GM10266 (cell line): ENCODE results near the gene VAMP4.
"Not testable (repeated sequence)": the region's sequence is repeated elsewhere in the genome, so short reads cannot be mapped to it uniquely, and the experiment has no call there.

Experiments
- DNase-seq: peaks from one replicate; pipeline ENCODE4 v3.0.0; 2012; ENCODE audit errors: extremely low spot score
- TF ChIP-seq, protein P1 (sequence below): IDR thresholded peaks from 2 replicates; pipeline ENCODE4 v1.5.1; 2012; ENCODE audit warnings: mild to moderate bottlenecking, low read depth; ENCODE audit not compliant: control insufficient read depth, insufficient read depth; ENCODE audit errors: missing control alignments

Gene VAMP4

DNA sequence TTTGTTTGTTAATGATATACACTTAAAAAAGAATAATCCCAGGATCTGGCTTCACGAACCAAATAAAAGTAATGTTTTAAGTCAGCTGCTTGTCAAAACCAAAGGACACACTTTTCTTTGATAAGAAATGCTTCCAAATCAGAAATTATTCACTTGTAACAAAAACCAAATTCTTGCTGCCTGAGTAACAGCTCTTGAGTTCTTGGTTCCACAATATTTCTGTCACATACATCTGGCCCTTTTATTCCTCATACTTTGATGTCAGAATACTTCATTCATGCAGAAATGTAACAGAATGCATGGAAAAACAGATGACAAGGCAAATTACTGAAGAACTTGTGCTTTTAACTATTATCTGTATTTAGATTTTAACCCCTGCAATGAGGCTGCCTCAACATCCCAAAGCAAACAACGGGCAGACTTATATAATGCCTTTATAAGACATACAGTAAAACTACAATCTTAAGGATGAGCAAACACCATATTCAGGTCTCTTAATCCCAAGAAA, 1.5 kb downstream of the VAMP4 start:
- TF ChIP-seq, protein P1, sequence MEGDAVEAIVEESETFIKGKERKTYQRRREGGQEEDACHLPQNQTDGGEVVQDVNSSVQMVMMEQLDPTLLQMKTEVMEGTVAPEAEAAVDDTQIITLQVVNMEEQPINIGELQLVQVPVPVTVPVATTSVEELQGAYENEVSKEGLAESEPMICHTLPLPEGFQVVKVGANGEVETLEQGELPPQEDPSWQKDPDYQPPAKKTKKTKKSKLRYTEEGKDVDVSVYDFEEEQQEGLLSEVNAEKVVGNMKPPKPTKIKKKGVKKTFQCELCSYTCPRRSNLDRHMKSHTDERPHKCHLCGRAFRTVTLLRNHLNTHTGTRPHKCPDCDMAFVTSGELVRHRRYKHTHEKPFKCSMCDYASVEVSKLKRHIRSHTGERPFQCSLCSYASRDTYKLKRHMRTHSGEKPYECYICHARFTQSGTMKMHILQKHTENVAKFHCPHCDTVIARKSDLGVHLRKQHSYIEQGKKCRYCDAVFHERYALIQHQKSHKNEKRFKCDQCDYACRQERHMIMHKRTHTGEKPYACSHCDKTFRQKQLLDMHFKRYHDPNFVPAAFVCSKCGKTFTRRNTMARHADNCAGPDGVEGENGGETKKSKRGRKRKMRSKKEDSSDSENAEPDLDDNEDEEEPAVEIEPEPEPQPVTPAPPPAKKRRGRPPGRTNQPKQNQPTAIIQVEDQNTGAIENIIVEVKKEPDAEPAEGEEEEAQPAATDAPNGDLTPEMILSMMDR, result no peak
- DNase-seq, result no peak

DNA sequence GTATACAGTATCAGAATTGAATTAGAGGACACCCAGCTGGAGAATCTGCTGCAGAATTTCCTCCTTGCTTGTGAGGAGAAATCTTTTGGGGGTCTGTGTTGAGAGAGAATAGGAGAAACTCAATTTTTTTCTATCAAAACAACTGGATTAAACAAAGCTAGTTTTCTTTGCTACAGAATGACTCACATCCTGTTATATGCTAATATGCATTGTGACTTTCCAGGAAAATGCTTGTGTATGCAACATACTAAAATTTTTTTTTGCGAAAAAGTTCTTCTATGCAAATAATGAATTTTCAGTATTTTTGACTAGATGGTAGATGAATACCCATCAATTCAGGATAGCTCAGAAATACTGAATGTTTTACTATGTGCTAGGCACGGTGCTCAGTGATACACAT, 2.2 kb downstream of the VAMP4 start:
- TF ChIP-seq, protein P1, result no peak
- DNase-seq, result no peak

DNA sequence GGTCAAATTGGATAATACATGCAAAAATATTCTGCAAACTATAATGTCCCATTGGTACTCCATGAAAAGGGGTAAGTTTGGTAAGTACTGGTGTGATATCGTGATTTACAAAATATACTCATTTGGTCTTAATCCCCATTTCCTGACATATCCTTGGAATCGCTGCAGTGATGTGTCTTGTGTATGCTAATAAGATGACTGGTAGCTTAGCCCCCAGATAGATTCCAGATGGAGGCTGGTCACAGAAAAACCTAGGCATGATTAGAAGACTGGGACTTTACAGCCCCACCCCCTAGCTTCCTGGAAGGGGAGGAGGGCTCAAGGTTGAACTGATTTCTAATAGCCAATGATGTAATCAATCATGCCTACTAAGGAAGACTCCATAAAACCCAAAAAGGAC, 3.0 kb downstream of the VAMP4 start:
- no peak for DNase-seq
- TF ChIP-seq, protein P1, result no peak

DNA sequence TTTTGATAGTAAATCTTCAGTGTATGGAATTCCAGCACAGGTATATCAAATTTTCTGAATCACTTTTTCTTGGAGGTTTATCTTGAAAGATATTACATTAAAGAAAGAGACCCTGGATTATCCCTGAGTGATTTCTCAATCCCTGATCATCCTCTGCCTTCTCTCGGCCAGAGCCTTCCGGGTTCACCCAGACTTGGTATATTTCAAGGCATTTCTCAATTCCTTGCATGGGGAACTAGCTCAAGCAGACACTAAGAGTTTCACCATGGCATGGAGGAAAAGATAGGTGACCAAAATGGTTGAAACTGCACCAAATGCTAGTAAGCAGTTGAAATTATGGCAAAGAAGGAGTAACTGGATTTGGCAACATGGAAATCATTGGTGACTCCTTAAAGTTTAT, 5.7 kb downstream of the VAMP4 start:
- TF ChIP-seq, protein P1, result no peak
- DNase-seq, result no peak

DNA sequence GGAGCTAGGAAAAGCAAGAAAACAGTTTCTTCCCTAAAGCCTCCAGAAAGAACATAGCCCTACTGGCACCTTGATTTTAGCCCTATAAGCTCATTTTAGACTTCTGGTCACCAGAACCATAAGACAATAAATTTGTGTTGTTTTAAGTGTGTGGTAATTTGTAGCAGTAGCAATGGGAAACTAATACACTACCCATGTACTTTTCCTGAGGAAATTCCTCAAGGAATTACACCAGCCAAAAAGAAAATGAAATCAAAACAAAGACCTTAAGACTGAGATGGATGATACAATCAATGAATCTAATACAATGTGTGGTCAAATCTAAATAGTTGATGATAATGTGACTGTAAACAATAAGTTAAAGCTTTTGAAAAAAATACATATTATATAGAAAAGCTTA, 11.8 kb downstream of the VAMP4 start:
- TF ChIP-seq, protein P1, result no peak
- no peak for DNase-seq

DNA sequence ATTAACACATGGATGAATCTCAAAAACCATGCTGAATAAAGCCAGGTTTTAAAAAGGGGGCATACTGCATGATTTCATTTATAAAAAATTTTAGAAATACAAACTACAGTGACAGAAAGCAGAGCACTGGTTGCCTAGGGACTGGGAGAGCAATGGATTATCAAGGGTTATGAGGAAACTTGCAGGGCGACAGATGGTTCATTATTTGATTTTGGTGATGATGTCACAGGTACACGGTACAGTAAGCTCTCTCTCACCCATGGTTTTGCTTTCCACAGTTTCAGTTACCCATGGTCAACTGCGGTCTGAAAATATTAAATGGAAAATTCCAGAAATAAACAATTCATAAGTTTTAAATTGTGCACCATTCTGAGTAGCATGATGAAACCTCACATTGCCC, 14.1 kb downstream of the VAMP4 start:
- TF ChIP-seq, protein P1, result no peak
- DNase-seq, result no peak

DNA sequence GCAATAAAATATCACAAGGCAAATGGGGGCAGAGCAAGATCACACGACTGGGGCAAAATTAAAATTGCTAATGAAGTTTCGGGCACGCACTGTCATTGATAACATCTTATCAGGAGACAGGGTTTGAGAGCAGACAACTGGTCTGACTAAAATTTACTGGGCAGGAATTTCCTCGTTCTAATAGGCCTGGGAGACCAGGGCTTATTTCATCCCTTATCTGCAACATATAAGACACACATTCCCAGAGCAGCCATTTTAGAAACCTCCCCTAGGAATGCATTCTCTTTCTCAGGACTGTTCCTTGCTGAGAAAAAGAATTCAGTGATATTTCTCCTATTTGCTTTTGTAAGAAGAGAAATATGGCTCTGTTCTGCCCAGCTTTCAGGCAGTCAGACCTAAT, 18.7 kb downstream of the VAMP4 start:
- DNase-seq, result not testable (repeated sequence)

DNA sequence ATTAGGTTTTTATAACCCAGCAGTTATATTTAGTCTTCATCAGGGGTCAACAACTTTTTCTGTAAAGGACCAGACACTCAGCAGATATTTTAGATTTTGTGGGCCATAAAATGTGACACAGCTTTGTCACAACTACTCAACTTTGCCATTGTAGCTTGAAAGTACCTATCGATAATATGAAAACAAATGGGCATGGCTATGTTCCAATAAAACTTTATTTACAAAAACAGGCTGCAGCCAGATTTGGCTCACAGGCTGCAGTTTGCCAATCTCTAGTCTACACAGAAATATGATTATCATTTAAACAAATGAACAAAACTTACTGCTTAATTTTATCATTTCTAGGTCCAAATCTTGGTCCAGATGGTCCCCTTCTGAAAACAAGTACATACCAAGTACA, 23.0 kb downstream of the VAMP4 start:
- TF ChIP-seq, protein P1, result no peak
- no peak for DNase-seq
